Stimulated activated CD8-positive, alpha-beta memory T cell treated with anti-CD3 and anti-CD28 coated beads, Interleukin-15, amount 100 ng/mL, for 48 hours (primary cell): ENCODE results near the gene POU4F1.

Experiments
- DNase-seq, 2 donors: peaks; one replicate each; pipeline ENCODE4 v3.0.0-alpha.2; 2020; ENCODE audit warnings: low read depth in 2 of 2

Gene POU4F1

DNA sequence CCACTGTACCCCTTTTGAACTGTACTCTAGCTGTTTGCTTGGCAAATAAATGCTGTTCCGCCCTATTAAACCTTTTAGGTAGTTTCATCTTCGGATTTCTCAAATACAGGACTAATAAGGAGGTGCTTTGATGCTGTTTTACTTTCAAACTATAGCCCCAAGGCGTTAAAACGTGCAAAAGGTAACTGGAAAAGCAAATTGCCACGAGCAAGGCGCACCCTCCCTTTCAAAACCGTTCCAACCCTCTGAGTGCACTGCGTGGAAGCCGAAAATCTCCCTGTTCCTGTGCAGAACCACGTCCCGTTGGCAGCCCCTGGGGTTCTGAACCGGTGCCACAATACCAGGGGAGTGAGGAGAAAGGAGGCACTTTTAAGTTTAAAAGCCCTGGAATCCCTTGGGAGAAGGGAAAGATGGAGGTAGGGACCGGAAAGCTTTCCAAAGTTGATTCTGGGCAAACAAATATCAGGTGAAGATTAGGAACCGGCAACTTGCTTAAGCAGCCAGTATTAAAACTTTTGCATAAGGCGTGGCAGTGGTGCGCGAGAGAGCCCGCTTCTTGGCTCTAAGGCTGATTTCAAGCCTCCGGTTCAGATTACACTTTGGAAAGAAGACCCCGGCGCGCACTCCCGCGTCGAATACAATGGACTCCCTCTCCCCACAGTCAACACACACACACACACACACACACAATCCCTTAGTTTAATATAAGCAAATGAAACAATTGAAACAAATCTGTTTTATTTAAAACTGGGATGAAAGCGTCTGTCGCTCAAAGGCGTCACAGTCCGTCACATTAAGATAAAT is 9.5 kb downstream of the POU4F1 start:
- no peak for DNase-seq

DNA sequence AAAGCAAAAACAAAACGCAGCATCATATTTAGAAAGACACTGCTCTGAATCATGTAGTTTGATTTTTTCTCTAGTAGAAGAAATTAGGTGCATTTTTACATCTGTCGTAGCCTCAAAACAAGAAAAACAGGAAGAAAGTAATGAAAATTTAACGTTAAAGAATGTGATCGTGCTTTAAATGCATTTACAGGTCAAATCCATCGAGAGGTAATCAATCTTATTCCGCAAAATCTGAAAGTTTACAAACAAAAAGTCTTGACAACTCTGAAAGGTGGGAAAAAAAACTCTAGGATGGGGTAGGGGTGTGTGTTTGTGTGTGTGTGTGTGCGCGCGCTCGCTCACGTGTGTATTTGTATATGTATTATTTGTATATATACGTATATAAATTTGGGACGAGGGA is 10.2 kb downstream of the POU4F1 start:
- DNase-seq = no peak

DNA sequence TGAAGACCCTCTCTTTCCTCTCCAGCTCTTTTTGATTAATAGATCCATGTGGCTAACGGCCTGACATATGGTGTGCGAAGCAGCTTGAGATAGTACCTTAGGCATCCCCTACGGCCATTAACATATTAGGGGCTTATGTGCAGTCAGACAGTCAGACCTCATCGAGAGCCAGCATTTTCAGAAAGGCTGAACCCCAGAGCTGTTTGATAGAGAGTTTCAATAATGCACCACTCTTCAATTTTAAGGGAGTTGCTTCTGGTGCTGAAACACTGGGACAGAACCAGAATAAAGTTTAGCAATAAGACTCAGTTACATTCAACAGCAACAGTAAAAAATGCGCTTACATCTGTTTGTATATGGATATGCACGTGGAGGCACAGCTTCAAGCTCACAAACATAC is 10.8 kb downstream of the POU4F1 start:
- no peak for DNase-seq

DNA sequence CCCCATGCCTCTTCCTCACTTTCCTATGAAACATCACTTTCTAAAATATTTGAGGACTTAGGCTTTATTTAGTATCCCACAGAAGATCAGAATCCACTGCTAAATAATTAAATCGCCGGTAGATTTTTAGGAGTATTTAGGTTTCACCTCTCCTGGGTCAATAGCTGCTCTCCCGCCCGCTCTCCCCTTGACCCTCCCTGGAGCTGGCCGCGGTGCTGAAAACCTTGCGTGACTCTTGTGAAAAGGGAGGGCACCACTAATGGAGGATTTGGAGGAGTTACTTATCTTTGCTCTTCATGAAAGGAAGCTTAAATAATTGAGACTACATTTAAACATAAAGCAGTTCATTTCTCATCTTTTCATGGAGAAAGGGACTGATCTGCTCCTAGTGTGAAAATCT is 14.1 kb downstream of the POU4F1 start:
- no peak for DNase-seq

DNA sequence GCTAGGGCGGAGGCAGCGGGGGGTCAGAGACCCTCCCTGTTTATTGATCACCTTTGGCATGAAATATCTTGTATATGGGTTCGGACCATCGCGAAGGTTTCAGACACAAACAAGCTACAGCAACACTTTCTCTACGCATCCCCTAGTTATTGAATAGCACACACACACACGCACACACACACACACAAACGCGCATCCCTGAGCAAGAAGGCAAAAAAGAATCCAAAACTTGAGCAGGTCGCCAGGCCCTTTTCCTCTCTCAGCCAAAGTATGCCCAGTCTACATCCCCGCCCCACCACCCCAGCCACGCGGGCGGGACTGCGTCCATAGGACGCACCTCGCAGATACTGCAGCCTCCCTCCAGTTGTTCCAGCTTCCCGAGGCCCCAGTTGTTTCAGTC is 16.0 kb downstream of the POU4F1 start:
- no peak for DNase-seq

DNA sequence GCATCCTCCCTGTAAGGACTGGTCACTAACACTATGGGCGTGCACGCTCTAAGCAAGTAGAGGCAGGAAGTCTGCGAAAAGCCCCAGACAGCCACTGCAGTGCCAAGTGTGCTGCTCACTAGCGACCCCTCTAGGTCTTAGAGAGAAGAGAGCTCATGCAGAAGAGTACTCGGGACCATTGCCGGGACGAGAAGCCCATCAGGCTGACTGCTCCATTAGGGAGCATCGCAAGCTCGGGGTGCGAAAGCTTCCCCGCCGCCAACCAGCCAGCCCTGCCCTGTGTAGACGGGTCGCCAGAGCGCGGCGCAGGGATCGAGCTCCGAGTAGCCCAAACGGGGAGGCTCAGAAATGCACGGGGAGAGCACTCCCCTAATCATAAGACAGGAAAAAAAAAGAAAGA is 16.6 kb downstream of the POU4F1 start:
- DNase-seq = no peak

- no peak for DNase-seq
Measured at GRCh38 chr13:78576261-78576660, 27.1 kb downstream of the POU4F1 start.

GRCh38 chr13:78572459-78572858 is 30.9 kb downstream of the POU4F1 start:
- DNase-seq = no peak

- no peak for DNase-seq
Measured at GRCh38 chr13:78569029-78569428, 34.3 kb downstream of the POU4F1 start.

DNA sequence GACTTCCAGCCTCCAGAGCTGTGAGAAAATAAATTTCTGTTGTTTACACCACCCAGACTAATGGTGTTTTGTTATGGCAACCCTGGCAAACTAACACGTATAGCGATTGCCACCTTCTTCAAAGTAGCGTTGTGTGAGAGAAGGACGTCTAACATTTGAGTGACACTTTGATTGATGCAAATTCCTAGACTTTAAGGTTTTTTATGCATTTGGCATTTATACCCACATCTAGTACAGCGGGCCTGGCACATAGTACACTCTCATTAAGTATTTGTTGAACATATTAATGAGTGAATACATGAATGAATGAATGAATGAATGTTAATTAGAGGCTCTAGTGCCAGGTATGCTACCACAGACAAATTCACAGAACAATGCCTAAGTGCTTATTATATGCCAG is 36.7 kb downstream of the POU4F1 start:
- DNase-seq = no peak

DNA sequence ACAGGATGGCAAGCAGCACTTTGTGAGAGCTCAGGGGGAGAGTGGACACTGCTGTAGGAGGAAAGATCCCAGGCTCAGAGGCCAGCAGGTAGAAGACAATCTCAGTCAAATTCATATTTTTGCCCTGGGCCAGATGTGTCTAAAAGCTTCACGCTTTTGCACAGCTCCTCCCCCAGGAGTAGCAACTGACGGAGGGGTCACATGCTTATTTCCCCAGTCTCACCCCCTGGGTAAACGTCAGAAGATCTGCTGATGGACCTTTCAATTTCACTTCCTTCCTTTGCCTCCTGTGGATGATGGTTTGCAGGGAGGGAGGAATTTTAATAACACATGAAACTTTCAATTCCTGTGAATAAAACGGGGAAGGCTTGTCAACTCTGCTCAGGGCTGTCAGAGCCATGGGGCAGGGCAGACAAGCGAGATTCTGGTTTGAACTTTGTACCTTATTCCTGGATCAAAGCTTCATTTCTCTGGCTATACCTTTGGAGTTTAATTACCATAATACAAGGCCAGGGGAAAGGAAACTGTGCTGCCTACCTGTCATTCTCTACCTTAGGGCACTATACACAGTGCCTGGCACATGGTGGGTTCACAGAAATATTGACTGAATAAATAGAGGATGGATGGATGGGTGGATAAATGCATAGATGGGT is 41.0 kb downstream of the POU4F1 start:
- DNase-seq = no peak
